ENCODE results near the gene SH3TC1.

DNA sequence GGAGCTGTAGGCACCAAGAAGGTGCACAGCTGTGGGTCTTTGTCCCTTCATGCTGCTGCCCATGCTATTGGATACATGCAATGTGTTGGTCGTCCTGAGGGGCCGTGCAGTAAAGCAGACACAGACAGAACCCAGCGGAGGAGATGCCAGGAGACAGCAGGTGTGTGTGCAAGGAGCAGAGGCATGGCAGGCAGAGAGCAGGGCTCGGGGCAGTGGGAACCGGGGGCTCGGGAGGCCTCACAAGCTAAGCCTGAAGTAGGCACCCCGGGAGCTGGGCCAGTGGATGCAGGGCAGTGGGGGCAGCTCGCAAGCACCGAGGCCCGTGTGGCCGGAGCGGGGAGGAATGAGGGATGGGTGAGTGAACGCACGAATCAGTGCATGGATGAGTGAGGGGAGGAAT is 83.7 kb downstream of the SH3TC1 start:
- TF ChIP-seq, protein P1, sequence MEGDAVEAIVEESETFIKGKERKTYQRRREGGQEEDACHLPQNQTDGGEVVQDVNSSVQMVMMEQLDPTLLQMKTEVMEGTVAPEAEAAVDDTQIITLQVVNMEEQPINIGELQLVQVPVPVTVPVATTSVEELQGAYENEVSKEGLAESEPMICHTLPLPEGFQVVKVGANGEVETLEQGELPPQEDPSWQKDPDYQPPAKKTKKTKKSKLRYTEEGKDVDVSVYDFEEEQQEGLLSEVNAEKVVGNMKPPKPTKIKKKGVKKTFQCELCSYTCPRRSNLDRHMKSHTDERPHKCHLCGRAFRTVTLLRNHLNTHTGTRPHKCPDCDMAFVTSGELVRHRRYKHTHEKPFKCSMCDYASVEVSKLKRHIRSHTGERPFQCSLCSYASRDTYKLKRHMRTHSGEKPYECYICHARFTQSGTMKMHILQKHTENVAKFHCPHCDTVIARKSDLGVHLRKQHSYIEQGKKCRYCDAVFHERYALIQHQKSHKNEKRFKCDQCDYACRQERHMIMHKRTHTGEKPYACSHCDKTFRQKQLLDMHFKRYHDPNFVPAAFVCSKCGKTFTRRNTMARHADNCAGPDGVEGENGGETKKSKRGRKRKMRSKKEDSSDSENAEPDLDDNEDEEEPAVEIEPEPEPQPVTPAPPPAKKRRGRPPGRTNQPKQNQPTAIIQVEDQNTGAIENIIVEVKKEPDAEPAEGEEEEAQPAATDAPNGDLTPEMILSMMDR (IDR thresholded peaks at IDR 0.05), result no peak
- TF ChIP-seq POLR2A (IDR thresholded peaks at IDR 0.05), result no peak
